Hippocampal formation (tissue), 2 donors: ENCODE results near the gene KCNA1.
"Not testable (repeated sequence)": the region's sequence is repeated elsewhere in the genome, so short reads cannot be mapped to it uniquely, and the experiment has no call there.

Source experiments
- DNase-seq, 2 donors: peaks; one replicate each; lab custom pipeline; 2025; lab: John Stamatoyannopoulos, UW

KCNA1 gene

DNA sequence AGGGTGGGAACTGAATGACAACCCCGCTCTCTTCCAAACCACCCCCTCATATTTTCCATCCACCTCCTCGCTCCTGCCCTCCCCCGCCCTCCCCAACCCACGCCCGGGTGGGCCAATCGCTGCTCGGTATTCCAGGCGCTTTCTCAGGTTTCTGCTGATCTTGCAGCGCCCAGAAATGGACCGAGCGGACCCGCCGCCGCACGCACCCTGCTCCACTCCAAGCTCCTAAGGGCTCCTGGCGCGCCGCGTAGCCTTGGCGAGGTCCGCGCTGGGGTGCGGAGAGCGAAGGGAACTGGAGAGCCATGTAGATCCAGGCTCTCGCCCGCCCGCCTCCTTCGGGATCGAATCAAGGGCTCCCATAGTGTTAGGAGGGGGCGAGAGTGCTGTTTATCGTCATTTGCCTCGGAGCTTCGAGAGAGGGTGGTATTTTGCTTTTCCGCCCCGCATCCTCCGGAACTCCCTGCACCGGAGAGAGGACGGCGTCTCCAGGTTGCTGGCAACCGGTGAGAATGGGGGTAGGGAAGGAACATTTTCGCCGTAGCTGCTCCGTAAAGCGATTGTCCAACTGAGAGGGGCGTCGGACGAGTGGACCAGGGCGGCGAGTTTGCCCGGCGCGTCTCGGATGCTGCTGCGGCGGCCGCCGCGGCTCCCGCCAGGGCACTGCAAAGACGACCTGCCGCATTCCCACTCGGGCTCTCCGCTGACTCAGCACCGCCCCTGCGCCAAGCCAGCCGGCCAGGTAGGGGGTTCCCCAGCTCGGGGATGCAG lies at the start of gene KCNA1:
Gene KCNA1 (plus strand): TSS at position 172 of the 768 bp plus-strand sequence. CDS start 1,474 bp downstream, outside the sequence.
- no peak for DNase-seq

DNA sequence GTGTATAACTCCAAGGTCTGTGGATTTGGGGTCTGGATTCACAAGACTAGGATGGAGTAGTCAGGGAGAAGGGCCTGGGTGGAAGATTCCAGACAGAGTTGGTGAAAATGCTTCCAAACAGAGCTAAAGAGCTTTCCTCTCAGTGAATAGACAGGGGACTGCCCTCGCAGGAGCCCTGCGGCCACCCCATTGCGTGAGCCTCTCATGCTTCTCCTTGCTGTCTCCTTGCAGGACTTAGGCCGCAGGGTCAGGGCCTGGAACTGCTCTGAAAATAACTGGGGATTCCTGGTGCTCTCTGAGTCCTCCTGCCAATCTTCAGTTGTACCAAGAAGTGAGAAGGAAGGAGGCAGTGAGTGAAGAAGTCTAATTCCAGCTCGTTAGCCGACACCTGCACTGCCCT lies 49.0 kb upstream of the KCNA1 start:
- no peak for DNase-seq

DNA sequence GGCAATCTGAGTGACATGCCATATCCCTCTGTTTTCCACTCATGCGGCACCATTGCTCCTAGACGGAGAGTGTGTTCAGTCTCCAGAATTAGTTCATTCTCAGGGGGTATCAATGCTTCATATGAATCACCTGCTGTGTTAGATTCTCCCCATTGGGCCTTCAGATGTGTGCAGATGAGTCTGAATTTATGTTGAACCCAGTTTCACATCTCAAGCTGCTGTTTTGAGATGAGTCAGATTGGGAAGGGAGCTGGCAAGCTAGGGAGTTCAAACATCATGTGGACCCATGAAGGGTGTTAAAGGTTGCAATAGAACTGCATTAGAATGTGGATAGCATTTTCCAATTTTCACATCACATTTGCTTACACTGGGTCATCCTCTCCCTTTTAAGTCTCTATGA lies 46.9 kb upstream of the KCNA1 start:
- DNase-seq, result no peak

DNA sequence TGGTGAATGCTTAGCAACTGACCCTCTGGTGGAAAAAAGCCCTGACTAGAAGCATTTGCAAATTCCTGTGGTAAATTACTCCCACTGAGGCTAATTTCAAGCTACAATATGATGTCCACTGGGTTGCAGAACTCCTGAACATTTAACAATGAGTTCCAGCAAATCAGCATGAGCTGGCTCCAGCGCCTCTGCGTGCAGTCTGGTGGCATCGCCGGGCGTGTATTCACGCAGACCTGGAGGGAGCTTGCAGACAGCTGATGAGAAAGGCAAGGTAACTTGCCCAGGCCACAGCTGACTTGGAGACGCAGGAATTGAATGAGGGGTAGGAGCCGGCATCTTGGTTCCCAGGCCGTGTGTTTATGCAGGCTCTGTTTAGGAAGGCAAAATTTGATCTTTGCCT lies 45.1 kb upstream of the KCNA1 start:
- DNase-seq, result no peak

DNA sequence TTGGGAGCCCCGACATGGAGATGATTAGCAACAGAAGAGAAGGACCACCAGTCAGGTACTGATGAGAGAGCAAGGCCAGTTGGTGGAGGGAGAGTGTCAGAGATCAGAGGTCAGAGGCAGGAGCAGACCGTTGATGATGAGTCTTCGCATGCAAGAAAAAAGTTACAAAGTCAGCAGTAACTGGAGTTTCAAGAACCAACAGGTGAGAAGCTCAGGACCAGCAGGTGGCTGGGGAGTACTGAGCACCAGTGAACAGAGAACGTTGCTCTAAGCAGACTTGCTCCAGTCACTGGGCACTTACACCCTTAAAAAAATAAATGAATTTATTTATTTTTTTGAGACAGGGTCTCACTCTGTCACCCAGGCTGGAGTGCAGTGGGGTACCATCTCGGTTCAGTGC lies 44.5 kb upstream of the KCNA1 start:
- no peak for DNase-seq

DNA sequence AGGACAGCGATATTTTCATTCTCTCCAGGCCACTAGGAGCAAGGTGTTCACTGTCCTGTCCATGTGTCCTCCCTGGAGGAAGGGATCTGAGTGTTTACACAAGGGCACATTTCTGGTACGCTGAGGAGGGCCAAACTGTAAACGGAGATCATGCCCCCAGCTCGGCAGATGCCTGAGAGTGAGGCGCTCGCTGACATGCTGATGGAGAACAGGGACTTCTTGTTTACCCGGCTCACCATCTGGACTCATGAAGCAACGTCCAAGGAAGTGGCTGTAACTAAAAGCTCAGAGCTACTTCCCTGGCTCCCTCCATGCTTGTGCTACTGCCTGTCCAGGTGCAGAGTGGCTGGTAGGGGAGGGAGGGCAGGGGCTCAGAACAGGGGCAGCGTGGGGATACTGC lies 43.4 kb upstream of the KCNA1 start:
- no peak for DNase-seq

DNA sequence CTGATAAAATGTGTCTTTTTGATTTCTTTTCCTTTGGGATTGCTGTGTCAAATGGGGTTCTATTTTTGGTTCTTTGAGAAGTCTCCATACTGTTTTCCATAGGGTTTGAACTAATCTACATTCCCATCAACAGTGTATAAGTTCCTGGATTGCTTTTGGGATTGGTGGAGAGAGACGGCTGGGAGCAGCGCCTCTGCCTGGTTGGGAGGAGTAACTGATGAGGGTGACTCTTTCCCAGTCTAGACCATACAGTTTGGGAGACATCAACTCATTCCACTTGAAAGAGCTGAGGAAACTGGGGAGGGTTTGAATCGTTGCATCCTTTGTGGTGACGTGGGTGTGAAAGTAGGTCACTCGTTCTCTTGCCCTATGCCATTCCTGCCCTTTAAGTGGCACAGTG lies 42.3 kb upstream of the KCNA1 start:
- DNase-seq, result no peak

DNA sequence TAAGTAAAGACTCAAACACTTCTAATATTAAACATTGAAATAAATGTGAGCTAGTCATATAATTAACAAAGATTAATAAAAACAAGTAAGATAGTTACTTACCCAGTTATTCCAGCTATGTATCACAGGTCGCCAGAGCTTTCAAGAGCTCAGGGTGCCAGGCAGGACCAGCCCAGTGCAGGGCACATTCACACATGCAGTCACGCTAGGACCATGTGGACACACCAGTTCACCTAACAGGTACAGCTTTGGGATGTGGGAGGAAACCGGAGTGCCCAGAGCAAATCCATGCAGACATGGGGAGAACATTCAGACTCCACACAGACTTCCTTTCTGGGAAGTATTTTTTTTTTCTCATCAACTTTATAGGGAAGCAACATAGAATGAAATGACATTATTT lies 39.3 kb upstream of the KCNA1 start:
- DNase-seq, result no peak

DNA sequence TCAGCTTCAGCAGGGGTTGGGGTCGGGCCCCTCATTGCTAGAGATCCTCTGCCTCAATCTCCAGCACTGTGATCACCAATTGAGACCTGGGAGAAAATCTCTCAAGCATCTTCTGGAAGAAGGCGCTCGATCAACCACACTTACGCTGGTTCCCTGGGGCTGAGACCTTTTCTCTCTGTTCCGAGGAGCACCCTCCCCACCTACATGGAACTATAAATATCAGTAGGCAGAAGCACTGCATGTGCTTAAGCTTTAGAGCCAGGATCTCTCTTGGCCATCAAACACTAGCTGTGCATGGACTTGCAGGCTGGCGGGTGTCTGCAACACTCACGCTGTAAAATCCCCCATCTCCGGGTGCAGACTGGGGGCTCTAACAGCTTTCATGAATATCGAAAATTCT lies 38.2 kb upstream of the KCNA1 start:
- DNase-seq, result no peak

DNA sequence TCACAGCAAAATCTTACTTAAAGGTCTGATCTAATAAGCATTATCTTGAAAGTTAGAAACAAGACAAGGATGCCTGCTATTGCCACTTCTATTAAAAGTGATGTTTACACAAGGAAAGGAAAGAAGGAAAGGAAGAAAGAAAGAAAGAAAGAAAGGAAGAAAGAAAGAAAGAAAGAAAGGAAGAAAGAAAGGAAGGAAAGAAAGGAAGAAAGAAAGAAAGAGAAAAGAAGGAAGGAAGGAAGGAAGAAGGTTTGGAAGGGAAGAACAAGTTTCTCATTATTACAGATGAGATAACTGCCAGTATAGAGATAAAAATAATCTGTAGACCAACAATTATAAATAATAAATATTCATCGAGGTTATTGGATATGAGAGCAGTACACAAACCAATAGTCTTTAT lies 35.8 kb upstream of the KCNA1 start:
- DNase-seq, result no peak

DNA sequence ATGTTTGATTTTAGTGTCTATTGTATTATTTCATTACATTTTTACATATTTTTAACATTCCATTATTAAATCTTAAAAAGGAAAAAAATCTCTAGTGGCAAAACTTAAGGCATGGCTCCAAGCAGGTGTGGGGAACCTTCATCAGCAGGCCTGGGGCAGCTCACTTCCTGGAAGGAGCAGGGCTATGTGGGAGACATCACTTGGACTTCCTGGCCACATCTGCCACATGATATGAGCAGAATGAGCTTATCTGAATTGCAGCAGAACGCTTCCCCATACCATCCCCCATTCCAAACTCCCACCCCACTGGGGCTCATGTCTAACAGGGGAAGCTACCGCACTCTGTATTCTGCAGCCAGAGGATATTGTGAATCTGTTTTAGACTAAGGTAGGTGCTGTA lies 35.0 kb upstream of the KCNA1 start:
- no peak for DNase-seq

DNA sequence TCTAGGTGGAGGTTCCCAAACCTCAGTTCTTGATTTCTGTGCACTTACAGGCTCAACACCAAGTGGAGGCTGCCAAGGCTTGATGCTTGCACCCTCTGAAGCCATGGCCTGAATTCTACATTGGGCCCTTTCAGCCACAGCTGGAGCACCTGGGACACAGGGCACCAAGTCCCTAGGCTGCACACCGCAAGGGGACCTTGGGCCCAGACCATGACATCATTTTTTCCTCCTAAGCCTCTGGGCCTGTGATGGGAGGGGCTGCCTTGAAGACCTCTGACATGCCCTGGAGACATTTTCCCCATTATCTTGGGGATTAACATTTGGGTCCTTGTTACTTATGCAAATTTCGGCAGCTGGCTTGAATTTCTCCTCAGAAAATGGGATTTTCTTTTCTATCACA lies 30.2 kb upstream of the KCNA1 start:
- DNase-seq, result not testable (repeated sequence)

DNA sequence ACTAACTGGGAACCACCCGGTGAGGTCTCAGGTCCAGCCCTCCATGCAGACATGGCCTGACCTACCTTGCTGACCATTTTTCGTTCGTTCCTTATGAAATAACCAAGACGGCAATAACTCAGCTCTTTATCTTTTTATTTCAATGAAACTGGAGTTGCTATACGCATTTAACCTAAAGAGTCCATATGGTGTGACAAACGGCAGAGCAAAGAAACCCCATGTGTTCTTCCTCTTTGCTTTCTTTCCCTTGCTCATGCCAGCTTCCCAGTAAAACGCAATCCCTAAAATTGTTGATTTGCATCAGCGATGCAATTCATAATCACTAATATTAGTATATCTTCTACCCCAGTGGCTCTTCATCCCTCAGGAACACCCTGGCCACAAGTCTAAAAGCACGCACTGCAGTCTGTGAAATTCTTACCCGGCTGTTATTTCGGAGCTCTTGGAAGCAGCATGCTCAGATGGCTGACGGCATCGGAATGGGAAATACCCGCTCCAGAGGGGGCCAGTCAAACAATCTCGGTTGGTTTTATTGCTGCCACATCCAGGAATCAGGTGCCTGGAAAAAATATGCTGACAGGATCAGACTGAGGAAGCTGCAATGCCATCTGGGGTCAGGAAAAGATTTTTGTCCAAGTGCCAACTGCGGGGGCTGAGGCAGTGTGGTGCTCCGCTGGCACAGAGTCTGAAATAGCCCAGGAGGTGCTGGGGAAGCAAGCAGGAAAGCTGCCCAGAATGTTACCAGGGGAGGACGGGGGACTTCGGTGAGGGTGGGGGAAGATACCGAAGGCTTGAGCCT lies 28.2 kb upstream of the KCNA1 start:
- no peak for DNase-seq

DNA sequence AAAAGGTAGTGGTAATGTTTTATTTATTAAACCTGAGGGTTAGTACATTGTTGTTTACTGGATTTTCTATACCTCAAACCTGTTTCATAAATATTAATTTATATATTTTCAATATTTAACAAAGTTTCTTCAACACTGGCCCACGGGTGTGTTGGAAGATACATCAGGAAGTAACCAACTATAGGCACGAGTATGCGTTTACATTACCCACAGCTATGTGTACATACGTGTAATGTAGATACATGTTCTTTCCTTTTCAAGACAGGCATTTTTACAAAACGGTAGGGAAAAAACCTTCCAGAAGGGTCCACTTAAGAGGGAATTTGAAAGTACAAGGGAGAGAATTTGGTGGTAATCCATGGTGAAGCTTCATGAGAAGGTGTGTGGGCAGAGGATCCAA lies 17.8 kb upstream of the KCNA1 start:
- DNase-seq, result no peak

DNA sequence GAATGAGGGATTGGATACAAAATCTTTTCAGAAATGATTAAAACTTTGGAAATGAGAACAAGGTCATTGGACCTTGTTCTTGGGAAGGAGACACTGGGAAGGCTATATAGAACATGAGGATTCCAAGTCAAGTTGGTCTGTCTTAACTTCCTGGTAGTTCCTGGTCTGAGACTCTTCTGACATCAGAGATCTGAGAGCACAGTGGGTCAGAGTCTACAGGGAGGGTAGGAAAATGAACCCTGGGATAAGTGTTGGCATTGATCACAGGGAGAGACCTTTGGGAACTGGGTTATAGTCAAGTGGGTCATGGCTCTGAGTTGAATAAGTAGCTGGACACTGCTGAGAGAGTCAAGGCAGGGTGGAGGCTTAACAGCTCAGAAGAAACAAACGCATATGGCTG lies 17.3 kb upstream of the KCNA1 start:
- DNase-seq, result no peak

DNA sequence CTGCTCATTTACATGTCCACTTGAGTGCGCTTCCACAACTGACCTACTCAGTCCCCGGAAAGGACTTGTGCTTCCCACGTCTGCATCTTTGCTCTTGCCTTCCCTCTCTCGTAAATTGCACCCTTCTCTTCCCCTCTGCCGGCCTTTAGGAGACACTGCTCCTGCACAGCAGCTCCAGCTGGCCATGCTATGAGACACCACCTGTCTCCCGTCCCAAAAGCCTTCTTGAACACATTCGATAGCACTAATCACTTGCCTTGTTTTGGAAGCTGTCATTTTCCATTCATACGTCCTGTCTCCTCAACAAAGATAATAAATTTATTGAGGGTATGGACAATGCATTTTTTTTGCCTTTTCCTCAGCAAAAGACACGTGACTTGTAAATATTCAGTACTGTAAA lies 15.7 kb upstream of the KCNA1 start:
- no peak for DNase-seq

DNA sequence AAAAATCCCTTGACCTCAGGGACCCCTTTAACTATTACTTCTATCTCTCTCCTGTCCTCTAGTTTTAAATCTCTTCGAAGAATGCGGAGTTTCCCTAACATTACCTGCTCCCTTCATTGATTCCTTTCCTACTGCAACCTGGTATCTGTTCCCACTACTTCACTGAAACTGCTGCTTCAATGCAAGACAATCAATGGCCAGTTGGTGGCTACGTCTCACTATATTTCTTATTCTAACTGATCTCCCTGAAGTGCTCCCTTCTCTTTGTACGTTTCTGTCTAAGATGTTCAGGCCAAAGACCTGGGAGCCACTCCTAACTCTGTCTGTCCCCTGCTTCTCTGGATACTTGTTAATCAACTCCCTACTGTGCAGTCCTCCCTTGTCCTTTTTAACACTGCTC lies 10.3 kb upstream of the KCNA1 start:
- DNase-seq, result no peak

DNA sequence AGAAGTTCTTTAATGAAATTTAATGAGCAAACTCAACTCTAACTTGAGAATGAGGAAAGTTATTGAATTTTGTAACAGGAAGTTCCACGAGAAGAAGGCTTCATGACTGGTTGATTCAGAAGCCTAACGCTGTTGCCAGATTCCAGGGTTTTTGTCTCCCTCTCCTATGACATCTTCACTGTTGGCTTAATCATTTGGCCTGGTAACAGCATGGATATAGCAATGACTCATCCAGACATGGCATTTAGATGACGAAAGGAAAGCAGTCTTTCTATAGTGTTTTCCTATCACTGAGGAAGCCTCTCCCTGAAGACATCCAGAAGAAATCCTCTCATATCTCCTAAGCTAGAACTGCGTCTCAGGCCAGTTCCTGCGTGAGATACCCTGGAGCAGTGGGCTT lies 9.4 kb upstream of the KCNA1 start:
- no peak for DNase-seq

DNA sequence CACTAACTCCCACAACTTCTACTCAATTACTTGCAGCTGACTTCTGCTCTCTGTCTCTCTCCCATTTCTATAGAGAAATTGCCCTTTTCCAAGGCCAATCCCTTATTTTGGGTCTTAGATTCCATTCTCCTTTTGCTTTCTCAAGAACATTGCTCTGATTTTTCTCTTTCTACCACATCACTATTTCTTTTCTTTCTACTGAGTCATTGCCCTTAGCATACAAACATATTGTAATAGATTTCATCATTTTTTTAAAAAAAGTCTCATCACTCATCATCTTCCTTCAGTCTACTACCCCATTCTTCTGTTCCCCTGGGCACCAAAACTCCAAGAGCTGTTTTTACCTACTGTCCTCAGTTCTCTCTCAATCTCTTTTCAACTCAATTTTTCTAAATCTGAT lies 4.4 kb upstream of the KCNA1 start:
- no peak for DNase-seq

DNA sequence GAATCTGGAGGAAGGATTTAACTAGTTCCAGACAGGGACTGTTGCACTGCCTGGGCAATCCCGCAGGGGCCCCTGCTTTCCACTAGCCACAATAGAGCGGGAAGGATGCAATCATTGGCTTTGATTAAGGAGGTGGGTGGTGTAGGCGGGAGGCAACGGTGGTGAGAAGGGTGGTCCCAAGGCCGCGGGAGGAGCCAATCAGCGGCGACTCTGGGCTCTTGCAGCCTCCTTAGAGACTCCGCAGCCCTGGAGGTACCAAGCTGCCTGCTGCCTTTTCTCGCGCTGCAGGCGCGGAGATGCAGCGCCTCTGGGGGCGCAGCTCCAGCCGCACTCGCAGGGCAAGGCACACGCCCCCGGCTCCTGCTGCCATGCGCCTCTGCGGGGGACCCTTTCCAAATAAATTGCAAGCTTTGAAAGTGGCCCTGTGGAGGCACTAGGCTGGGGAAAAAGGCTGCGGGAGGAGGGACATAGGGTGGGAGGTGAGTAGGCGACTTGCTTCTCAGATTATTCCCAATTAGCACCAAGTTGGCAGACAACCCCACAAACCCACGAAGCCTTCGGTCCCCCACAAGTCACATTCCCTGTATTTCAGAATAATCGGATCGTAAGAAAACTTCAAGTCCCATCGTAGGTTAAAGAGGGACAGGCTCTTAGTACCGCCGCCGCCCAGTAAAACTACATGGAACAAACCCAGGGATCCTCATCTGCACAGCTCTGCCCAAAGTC lies 858 bp upstream of the KCNA1 start:
- peak; percentile 18 to 34 for DNase-seq

DNA sequence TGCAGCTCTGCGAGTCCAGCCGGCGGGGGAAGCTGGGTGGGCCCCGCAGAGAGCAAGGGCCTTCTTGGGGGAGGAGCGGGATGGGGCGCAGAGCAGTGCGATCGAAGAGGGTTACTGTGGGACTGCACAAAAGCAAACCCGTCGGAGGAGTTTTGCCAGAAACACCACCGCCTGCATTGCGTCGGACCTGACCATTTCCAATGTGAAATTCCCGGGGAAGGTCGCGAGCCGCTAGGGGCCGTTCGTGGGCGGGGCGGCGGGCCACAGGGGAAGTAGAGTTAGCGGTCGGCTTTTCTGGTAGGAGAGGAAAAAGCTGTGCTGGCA lies 333 bp upstream of the KCNA1 start:
- DNase-seq, result no peak

DNA sequence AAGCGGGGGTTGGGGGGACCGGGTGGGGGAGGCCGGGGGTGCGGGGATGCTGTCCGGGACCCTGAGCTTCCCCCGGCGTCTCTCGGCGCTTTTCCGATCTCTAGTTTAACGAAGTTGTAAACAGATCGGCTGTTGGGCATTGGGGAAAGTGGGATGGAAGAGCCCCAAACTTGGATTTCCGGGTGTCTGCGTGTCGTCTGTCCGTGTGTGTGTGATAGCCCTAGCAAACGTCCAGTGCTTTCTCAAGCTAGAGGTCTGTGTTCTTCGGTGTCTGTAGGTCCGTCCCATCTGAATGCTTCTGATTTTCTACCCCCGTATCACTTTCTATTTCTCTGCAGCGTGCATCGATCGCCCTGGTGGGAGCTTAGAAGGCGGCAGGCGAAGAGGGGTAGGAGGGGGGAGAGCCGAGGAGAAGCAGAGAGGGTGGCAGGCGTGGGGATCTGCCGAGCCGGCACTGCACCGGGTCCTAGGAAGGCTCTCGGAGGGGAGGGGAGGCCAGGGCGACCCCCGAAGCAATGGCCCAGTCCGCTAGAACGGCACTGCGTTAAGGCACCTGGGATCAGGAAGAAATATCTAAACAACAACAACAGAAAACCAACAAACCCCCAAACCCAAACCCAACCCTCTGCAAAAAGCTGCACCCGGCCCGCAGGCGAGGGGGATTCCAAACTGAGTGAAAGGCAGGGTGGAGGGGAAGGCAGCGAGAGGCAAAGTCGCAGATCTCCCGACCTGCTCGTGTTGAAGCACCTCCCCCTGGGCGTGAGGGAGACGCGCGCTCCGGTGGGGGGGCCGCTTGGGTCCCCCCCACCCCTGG lies 1.0 kb downstream of the KCNA1 start:
- no peak for DNase-seq
